Gastroesophageal sphincter (tissue), 4 donors: ENCODE data around the gene OBSCN. TPM values are rescaled to one million over a fixed set of nuclear protein-coding genes. Genes with fewer than 3 reads are reported as not detected.

Experiments
- ATAC-seq: fragments of 150-250 bp; one replicate; pipeline ENCODE4 v1.9.1; 2016; ENCODE audit warnings: mild to moderate bottlenecking, moderate library complexity
- H3K27ac ChIP-seq, 4 donors: fragments of 200-600 bp; sonication (generic) in 3 of 4; 1 replicate in 3 of 4; 2 replicates in 1 of 4; pipeline ENCODE4 v1.5.1; 2016 to 2019
- H3K27me3 ChIP-seq: fragments of 200-600 bp; sonication (generic); one replicate; pipeline ENCODE4 v1.5.1; 2019
- H3K36me3 ChIP-seq, 2 donors: fragments of 200-600 bp; sonication (generic); one replicate each; pipeline ENCODE4 v1.5.1; 2019; ENCODE audit warnings: control low read depth in 1 of 2
- H3K4me1 ChIP-seq, 3 donors: fragments of 200-600 bp; sonication (generic); 1 replicate in 2 of 3; 2 replicates in 1 of 3; pipeline ENCODE4 v1.5.1; 2016 to 2019; ENCODE audit warnings: control low read depth in 2 of 3
- H3K4me3 ChIP-seq, 2 donors: fragments of 200-600 bp; sonication (generic); one replicate each; pipeline ENCODE4 v1.5.1; 2019; ENCODE audit warnings: mild to moderate bottlenecking in 1 of 2, moderate library complexity in 1 of 2
- H3K9me3 ChIP-seq, 3 donors: fragments of 200-600 bp; sonication (generic); one replicate each; pipeline ENCODE4 v1.5.1; 2017 to 2019; ENCODE audit warnings: control low read depth in 2 of 3
- CTCF ChIP-seq, 4 experiments: fragments of 200-600 bp in 2 of 4; fragments of 450-650 bp in 2 of 4; sonication (generic) in 1 of 4; IDR thresholded peaks; one replicate each; pipeline ENCODE4 v1.5.1; 2017 to 2019; ENCODE audit warnings: antibody characterized with exemption in 4 of 4, mild to moderate bottlenecking in 2 of 4, moderate library complexity in 2 of 4
- EP300 ChIP-seq: sonication (generic); formaldehyde crosslinking; IDR thresholded peaks from one replicate; pipeline ENCODE4 v1.6.1; 2017; ENCODE audit warnings: antibody characterized with exemption, mild to moderate bottlenecking
- POLR2A ChIP-seq, 2 donors: fragments of 450-650 bp; IDR thresholded peaks; one replicate each; pipeline ENCODE4 v1.6.1; 2017; ENCODE audit warnings: antibody characterized with exemption in 2 of 2, mild to moderate bottlenecking in 2 of 2, moderate library complexity in 1 of 2
- POLR2AphosphoS5 ChIP-seq: sonication (generic); formaldehyde crosslinking; IDR thresholded peaks from one replicate; pipeline ENCODE4 v1.6.1; 2017; ENCODE audit warnings: antibody characterized with exemption
- WGBS, 2 donors: methylation state at CpG; one replicate each; pipeline ENCODE4 v1.1.5; 2018; ENCODE audit warnings: low coverage in 1 of 2; 5-methylcytosine and 5-hydroxymethylcytosine counted together
- total RNA-seq, 4 donors: library from RNA; depleted of rRNA; stranded (reverse); fragments of >200 nt; gene quantifications; one replicate each; pipeline ENCODE4 v1.1.0, GENCODE V29; 2016

OBSCN gene
- total RNA-seq, 4 donors from 2014 or later, result 11.1 to 28.4 (median 20.9) TPM

GRCh38 chr1:228319352-228320088 is 111.7 kb downstream of the OBSCN start:
- Histone ChIP-seq H3K4me1 (no peaks in the 10 kb centered on the region), H3K9me3 (peaks cover 0 to 11% (median 0%) of the 10 kb centered on the region in 3 donors), H3K4me3 (no peak overlapping the region), H3K36me3 (peaks cover 0 to 77% of the 10 kb centered on the region in 2 donors), H3K27ac (no peak overlapping the region), H3K27me3 (peaks cover 1% of the 10 kb centered on the region)
- ATAC-seq, result no peak
- TF ChIP-seq POLR2AphosphoS5 (no peak), POLR2A (IDR thresholded peaks at IDR 0.05) (no peak), EP300 (no peak), CTCF (IDR thresholded peaks at IDR 0.05) (no peak)
- 84 to 90% methylated on average over 4 of the region's 4 CpGs for WGBS, 2 donors

- Histone ChIP-seq H3K4me1 (no peaks in the 10 kb centered on the region), H3K27ac (no peak overlapping the region), H3K4me3 (no peak overlapping the region), H3K9me3 (peaks cover 0 to 20% (median 0%) of the 10 kb centered on the region in 3 donors), H3K27me3 (no peaks in the 10 kb centered on the region), H3K36me3 (peaks cover 0 to 84% of the 10 kb centered on the region in 2 donors)
- ATAC-seq, result no peak
- WGBS, 2 donors, result 86 to 95% methylated on average over 3 of the region's 3 CpGs
- TF ChIP-seq EP300, result no peak
Observed at GRCh38 chr1:228320394-228320793, 112.5 kb downstream of the OBSCN start.

- Histone ChIP-seq H3K36me3 (peaks cover 0 to 79% of the 10 kb centered on the region in 2 donors), H3K9me3 (peaks cover 0 to 21% (median 0%) of the 10 kb centered on the region in 3 donors), H3K27ac (no peak overlapping the region), H3K4me1 (no peaks in the 10 kb centered on the region), H3K4me3 (no peak overlapping the region), H3K27me3 (no peaks in the 10 kb centered on the region)
- WGBS, 2 donors, result 90% methylated on average over 4 of the region's 11 CpGs; no CpG with 5 or more reads in 1 of the 2 donors
- ATAC-seq, result no peak
- no peak for TF ChIP-seq POLR2AphosphoS5
- no peak for TF ChIP-seq POLR2A (IDR thresholded peaks at IDR 0.05)
- TF ChIP-seq EP300, result no peak
- TF ChIP-seq CTCF (IDR thresholded peaks at IDR 0.05), result no peak
Observed at GRCh38 chr1:228321435-228321834, 113.6 kb downstream of the OBSCN start.

- no peak for TF ChIP-seq POLR2A (IDR thresholded peaks at IDR 0.05)
- TF ChIP-seq EP300, result no peak
- TF ChIP-seq CTCF (IDR thresholded peaks at IDR 0.05), result no peak
- Histone ChIP-seq H3K9me3 (peaks cover 0 to 21% (median 0%) of the 10 kb centered on the region in 3 donors), H3K36me3 (peaks cover 0 to 75% of the 10 kb centered on the region in 2 donors), H3K4me1 (no peaks in the 10 kb centered on the region), H3K4me3 (no peak overlapping the region), H3K27me3 (no peaks in the 10 kb centered on the region), H3K27ac (no peak overlapping the region)
- ATAC-seq, result no peak
- WGBS, 2 donors, result no CpG with 5 or more reads among the region's 15 CpGs
Observed at GRCh38 chr1:228321895-228322294, 114.1 kb downstream of the OBSCN start.

GRCh38 chr1:228323401-228323800 is 115.6 kb downstream of the OBSCN start:
- 80% methylated on average over 1 of the region's 9 CpGs; no CpG with 5 or more reads in 1 of the 2 donors for WGBS, 2 donors
- H3K4me1 ChIP-seq, result no peaks in the 10 kb centered on the region
- peaks cover 0 to 68% of the 10 kb centered on the region in 2 donors for H3K36me3 ChIP-seq
- TF ChIP-seq CTCF (IDR thresholded peaks at IDR 0.05), result no peak
- no peak for TF ChIP-seq EP300
- TF ChIP-seq POLR2A (IDR thresholded peaks at IDR 0.05), result no peak
- no peak for TF ChIP-seq POLR2AphosphoS5
- ATAC-seq, result no peak
- H3K27me3 ChIP-seq, result no peaks in the 10 kb centered on the region
- no peak overlapping the region for H3K27ac ChIP-seq
- H3K4me3 ChIP-seq, result no peak overlapping the region
- H3K9me3 ChIP-seq, result peaks cover 0 to 21% (median 0%) of the 10 kb centered on the region in 3 donors
